Measurements from ENCODE around the gene PTBP3. TPM values are rescaled to one million over a fixed set of nuclear protein-coding genes. Genes with fewer than 3 reads are reported as not detected.
"Not testable (repeated sequence)": the region's sequence is repeated elsewhere in the genome, so short reads cannot be mapped to it uniquely, and the experiment has no call there.

PTBP3 gene
- total RNA-seq, 1 donor from 2014 or later, result 19.3 TPM

GRCh38 chr9:112198646-112199045, 134.8 kb downstream of the PTBP3 start:
- Histone ChIP-seq H3K9me3 (ENCODE audit: control insufficient read depth in 3 of 3, low read length in 3 of 3) (no peaks in the 10 kb centered on the region), H3K36me3 (ENCODE audit: control insufficient read depth in 3 of 3, insufficient read depth in 3 of 3, low read length in 3 of 3) (no peaks in the 10 kb centered on the region), H3K9ac (ENCODE audit: low read depth in 1 of 3, low read length in 3 of 3) (no peak overlapping the region), H3K4me3 (ENCODE audit: low read length in 3 of 3) (no peak overlapping the region), H3K4me1 (ENCODE audit: control insufficient read depth in 3 of 3, insufficient read depth in 3 of 3, low read length in 3 of 3) (peaks cover 0 to 4% (median 0%) of the 10 kb centered on the region in 3 donors), H3K27me3 (ENCODE audit: control insufficient read depth in 3 of 3, insufficient read depth in 3 of 3, low read length in 3 of 3) (no peaks in the 10 kb centered on the region), H3K27ac (ENCODE audit: low read depth, low read length) (no peak overlapping the region)

GRCh38 chr9:112194969-112195431, 138.4 kb downstream of the PTBP3 start:
- Histone ChIP-seq H3K27ac (ENCODE audit: low read depth, low read length) (no peak overlapping the region), H3K27me3 (ENCODE audit: control insufficient read depth in 3 of 3, insufficient read depth in 3 of 3, low read length in 3 of 3) (no peaks in the 10 kb centered on the region), H3K4me3 (ENCODE audit: low read length in 3 of 3) (no peak overlapping the region), H3K4me1 (ENCODE audit: control insufficient read depth in 3 of 3, insufficient read depth in 3 of 3, low read length in 3 of 3) (peaks cover 0 to 4% (median 0%) of the 10 kb centered on the region in 3 donors), H3K9ac (ENCODE audit: low read depth in 1 of 3, low read length in 3 of 3) (no peak overlapping the region), H3K9me3 (ENCODE audit: control insufficient read depth in 3 of 3, low read length in 3 of 3) (no peaks in the 10 kb centered on the region), H3K36me3 (ENCODE audit: control insufficient read depth in 3 of 3, insufficient read depth in 3 of 3, low read length in 3 of 3) (no peaks in the 10 kb centered on the region)

- peaks cover 0 to 4% (median 0%) of the 10 kb centered on the region in 3 donors for H3K4me1 ChIP-seq (ENCODE audit: control insufficient read depth in 3 of 3, insufficient read depth in 3 of 3, low read length in 3 of 3)
- no peaks in the 10 kb centered on the region for H3K9me3 ChIP-seq (ENCODE audit: control insufficient read depth in 3 of 3, low read length in 3 of 3)
- H3K27me3 ChIP-seq (ENCODE audit: control insufficient read depth in 3 of 3, insufficient read depth in 3 of 3, low read length in 3 of 3), result no peaks in the 10 kb centered on the region
- no peaks in the 10 kb centered on the region for H3K36me3 ChIP-seq (ENCODE audit: control insufficient read depth in 3 of 3, insufficient read depth in 3 of 3, low read length in 3 of 3)
- no peak overlapping the region for H3K4me3 ChIP-seq (ENCODE audit: low read length in 3 of 3)
- H3K27ac ChIP-seq (ENCODE audit: low read depth, low read length), result no peak overlapping the region
- H3K9ac ChIP-seq (ENCODE audit: low read depth in 1 of 3, low read length in 3 of 3), result no peak overlapping the region
These were observed 139.7 kb downstream of the PTBP3 start for GRCh38 chr9:112193572-112194288.

- H3K27ac ChIP-seq (ENCODE audit: low read depth, low read length); H3K27me3 ChIP-seq (ENCODE audit: control insufficient read depth in 3 of 3, insufficient read depth in 3 of 3, low read length in 3 of 3); H3K4me3 ChIP-seq (ENCODE audit: low read length in 3 of 3); H3K9ac ChIP-seq (ENCODE audit: low read depth in 1 of 3, low read length in 3 of 3); H3K36me3 ChIP-seq (ENCODE audit: control insufficient read depth in 3 of 3, insufficient read depth in 3 of 3, low read length in 3 of 3); H3K9me3 ChIP-seq (ENCODE audit: control insufficient read depth in 3 of 3, low read length in 3 of 3); H3K4me1 ChIP-seq (ENCODE audit: control insufficient read depth in 3 of 3, insufficient read depth in 3 of 3, low read length in 3 of 3): not testable (repeated sequence)
These were observed 143.1 kb downstream of the PTBP3 start for GRCh38 chr9:112190320-112190719.

- H3K36me3 ChIP-seq (ENCODE audit: control insufficient read depth in 3 of 3, insufficient read depth in 3 of 3, low read length in 3 of 3), result no peaks in the 10 kb centered on the region
- H3K27me3 ChIP-seq (ENCODE audit: control insufficient read depth in 3 of 3, insufficient read depth in 3 of 3, low read length in 3 of 3), result no peaks in the 10 kb centered on the region
- no peak overlapping the region for H3K4me3 ChIP-seq (ENCODE audit: low read length in 3 of 3)
- no peak overlapping the region for H3K9ac ChIP-seq (ENCODE audit: low read depth in 1 of 3, low read length in 3 of 3)
- H3K9me3 ChIP-seq (ENCODE audit: control insufficient read depth in 3 of 3, low read length in 3 of 3), result no peaks in the 10 kb centered on the region
- H3K4me1 ChIP-seq (ENCODE audit: control insufficient read depth in 3 of 3, insufficient read depth in 3 of 3, low read length in 3 of 3), result peaks cover 0 to under 1% (median 0%) of the 10 kb centered on the region in 3 donors
- H3K27ac ChIP-seq (ENCODE audit: low read depth, low read length), result no peak overlapping the region
These were observed 144.5 kb downstream of the PTBP3 start for GRCh38 chr9:112188884-112189283.

- no peaks in the 10 kb centered on the region for H3K4me1 ChIP-seq (ENCODE audit: control insufficient read depth in 3 of 3, insufficient read depth in 3 of 3, low read length in 3 of 3)
- H3K9me3 ChIP-seq (ENCODE audit: control insufficient read depth in 3 of 3, low read length in 3 of 3), result no peaks in the 10 kb centered on the region
- no peak overlapping the region for H3K9ac ChIP-seq (ENCODE audit: low read depth in 1 of 3, low read length in 3 of 3)
- no peaks in the 10 kb centered on the region for H3K27me3 ChIP-seq (ENCODE audit: control insufficient read depth in 3 of 3, insufficient read depth in 3 of 3, low read length in 3 of 3)
- H3K27ac ChIP-seq (ENCODE audit: low read depth, low read length), result no peak overlapping the region
- no peak overlapping the region for H3K4me3 ChIP-seq (ENCODE audit: low read length in 3 of 3)
- H3K36me3 ChIP-seq (ENCODE audit: control insufficient read depth in 3 of 3, insufficient read depth in 3 of 3, low read length in 3 of 3), result no peaks in the 10 kb centered on the region
These were observed 146.0 kb downstream of the PTBP3 start for GRCh38 chr9:112187404-112187803.

GRCh38 chr9:112186695-112187094, 146.7 kb downstream of the PTBP3 start:
- Histone ChIP-seq H3K4me1 (ENCODE audit: control insufficient read depth in 3 of 3, insufficient read depth in 3 of 3, low read length in 3 of 3) (no peaks in the 10 kb centered on the region), H3K9me3 (ENCODE audit: control insufficient read depth in 3 of 3, low read length in 3 of 3) (no peaks in the 10 kb centered on the region), H3K9ac (ENCODE audit: low read depth in 1 of 3, low read length in 3 of 3) (no peak overlapping the region), H3K4me3 (ENCODE audit: low read length in 3 of 3) (no peak overlapping the region), H3K27ac (ENCODE audit: low read depth, low read length) (no peak overlapping the region), H3K36me3 (ENCODE audit: control insufficient read depth in 3 of 3, insufficient read depth in 3 of 3, low read length in 3 of 3) (no peaks in the 10 kb centered on the region), H3K27me3 (ENCODE audit: control insufficient read depth in 3 of 3, insufficient read depth in 3 of 3, low read length in 3 of 3) (no peaks in the 10 kb centered on the region)

GRCh38 chr9:112184946-112185345, 148.5 kb downstream of the PTBP3 start:
- H3K27me3 ChIP-seq (ENCODE audit: control insufficient read depth in 3 of 3, insufficient read depth in 3 of 3, low read length in 3 of 3), result no peaks in the 10 kb centered on the region
- no peaks in the 10 kb centered on the region for H3K9me3 ChIP-seq (ENCODE audit: control insufficient read depth in 3 of 3, low read length in 3 of 3)
- no peak overlapping the region for H3K27ac ChIP-seq (ENCODE audit: low read depth, low read length)
- H3K4me1 ChIP-seq (ENCODE audit: control insufficient read depth in 3 of 3, insufficient read depth in 3 of 3, low read length in 3 of 3), result no peaks in the 10 kb centered on the region
- no peaks in the 10 kb centered on the region for H3K36me3 ChIP-seq (ENCODE audit: control insufficient read depth in 3 of 3, insufficient read depth in 3 of 3, low read length in 3 of 3)
- H3K4me3 ChIP-seq (ENCODE audit: low read length in 3 of 3), result no peak overlapping the region
- no peak overlapping the region for H3K9ac ChIP-seq (ENCODE audit: low read depth in 1 of 3, low read length in 3 of 3)

- H3K4me3 ChIP-seq (ENCODE audit: low read length in 3 of 3), result no peak overlapping the region
- H3K4me1 ChIP-seq (ENCODE audit: control insufficient read depth in 3 of 3, insufficient read depth in 3 of 3, low read length in 3 of 3), result no peaks in the 10 kb centered on the region
- no peaks in the 10 kb centered on the region for H3K36me3 ChIP-seq (ENCODE audit: control insufficient read depth in 3 of 3, insufficient read depth in 3 of 3, low read length in 3 of 3)
- no peaks in the 10 kb centered on the region for H3K27me3 ChIP-seq (ENCODE audit: control insufficient read depth in 3 of 3, insufficient read depth in 3 of 3, low read length in 3 of 3)
- no peaks in the 10 kb centered on the region for H3K9me3 ChIP-seq (ENCODE audit: control insufficient read depth in 3 of 3, low read length in 3 of 3)
- H3K9ac ChIP-seq (ENCODE audit: low read depth in 1 of 3, low read length in 3 of 3), result no peak overlapping the region
- no peak overlapping the region for H3K27ac ChIP-seq (ENCODE audit: low read depth, low read length)
These were observed 149.2 kb downstream of the PTBP3 start for GRCh38 chr9:112184221-112184620.

- Histone ChIP-seq H3K4me1 (ENCODE audit: control insufficient read depth in 3 of 3, insufficient read depth in 3 of 3, low read length in 3 of 3) (peaks cover 0 to 2% (median 0%) of the 10 kb centered on the region in 3 donors), H3K27ac (ENCODE audit: low read depth, low read length) (no peak overlapping the region), H3K36me3 (ENCODE audit: control insufficient read depth in 3 of 3, insufficient read depth in 3 of 3, low read length in 3 of 3) (no peaks in the 10 kb centered on the region), H3K4me3 (ENCODE audit: low read length in 3 of 3) (no peak overlapping the region), H3K27me3 (ENCODE audit: control insufficient read depth in 3 of 3, insufficient read depth in 3 of 3, low read length in 3 of 3) (peaks cover 0 to 4% (median 2%) of the 10 kb centered on the region in 3 donors), H3K9me3 (ENCODE audit: control insufficient read depth in 3 of 3, low read length in 3 of 3) (no peaks in the 10 kb centered on the region), H3K9ac (ENCODE audit: low read depth in 1 of 3, low read length in 3 of 3) (no peak overlapping the region)
These were observed 153.0 kb downstream of the PTBP3 start for GRCh38 chr9:112180387-112180881.
